Ascending aorta (tissue), 2 donors: ENCODE results near the gene NRXN3. TPM values are rescaled to one million over a fixed set of nuclear protein-coding genes. Genes with fewer than 3 reads are reported as not detected.

Experiments used
- DNase-seq, 2 donors: peaks; one replicate each; pipeline ENCODE4 v3.0.0-alpha.2; 2019; ENCODE audit warnings: low spot score in 2 of 2
- H3K27ac ChIP-seq, 2 donors: fragments of 200-600 bp; sonication (generic); one replicate each; pipeline ENCODE4 v1.5.1; 2016 to 2017; ENCODE audit warnings: mild to moderate bottlenecking in 1 of 2
- H3K27me3 ChIP-seq: fragments of 200-600 bp; sonication (generic); one replicate; pipeline ENCODE4 v1.5.1; 2017
- H3K36me3 ChIP-seq, 2 donors: fragments of 200-600 bp; sonication (generic); one replicate each; pipeline ENCODE4 v1.5.1; 2016
- H3K4me1 ChIP-seq, 2 donors: fragments of 200-600 bp; sonication (generic); one replicate each; pipeline ENCODE4 v1.5.1; 2016 to 2017; ENCODE audit warnings: mild to moderate bottlenecking in 1 of 2
- H3K4me3 ChIP-seq, 2 donors: fragments of 200-600 bp; sonication (generic); one replicate each; pipeline ENCODE4 v1.5.1; 2016 to 2017; ENCODE audit warnings: mild to moderate bottlenecking in 1 of 2
- H3K9me3 ChIP-seq, 2 donors: fragments of 200-600 bp; sonication (generic); one replicate each; pipeline ENCODE4 v1.5.1; 2016
- intact Hi-C: fragments of 100-400 bp; cut with DNase I; formaldehyde crosslinking; loops from one replicate; pipeline ENCODE4 v1.15.1; 2023
- total RNA-seq: library from RNA; depleted of rRNA; stranded (reverse); fragments of >200 nt; gene quantifications from one replicate; pipeline ENCODE4 v1.1.0, GENCODE V29; 2016
- TF ChIP-seq, protein P1 (sequence below), 3 experiments: fragments of 200-600 bp in 2 of 3; fragments of 450-650 bp in 1 of 3; sonication (generic) in 2 of 3; IDR thresholded peaks; one replicate each; pipeline ENCODE4 v1.5.1; 2016 to 2019; ENCODE audit warnings: antibody characterized with exemption in 3 of 3, mild to moderate bottlenecking in 1 of 3, moderate library complexity in 1 of 3

The NRXN3 gene
- total RNA-seq, 1 donor from 2014 or later = 21.0 TPM

DNA sequence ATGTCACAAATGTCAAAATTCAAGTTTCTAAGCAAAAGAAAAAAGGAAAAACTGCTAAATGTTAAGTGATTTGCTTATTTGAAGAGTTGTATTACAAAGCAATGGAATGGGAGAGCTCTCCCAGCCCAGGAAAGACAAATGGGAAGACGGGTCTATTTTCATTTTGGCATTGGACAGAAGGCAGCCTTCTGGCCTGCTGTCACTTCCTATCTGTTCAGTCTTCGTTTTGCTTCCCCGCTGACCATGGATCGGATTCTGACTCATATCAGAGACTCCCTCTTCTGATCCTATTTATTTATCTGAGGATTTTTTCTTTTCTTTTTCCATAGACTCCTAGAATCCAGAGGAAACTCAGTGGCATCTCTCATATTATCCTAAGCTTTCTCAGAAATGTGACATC, 1406.3 kb downstream of the NRXN3 start:
- no peaks in the 10 kb centered on the region for H3K9me3 ChIP-seq
- H3K36me3 ChIP-seq = no peaks in the 10 kb centered on the region
- no peak overlapping the region for H3K27ac ChIP-seq
- TF ChIP-seq, protein P1, sequence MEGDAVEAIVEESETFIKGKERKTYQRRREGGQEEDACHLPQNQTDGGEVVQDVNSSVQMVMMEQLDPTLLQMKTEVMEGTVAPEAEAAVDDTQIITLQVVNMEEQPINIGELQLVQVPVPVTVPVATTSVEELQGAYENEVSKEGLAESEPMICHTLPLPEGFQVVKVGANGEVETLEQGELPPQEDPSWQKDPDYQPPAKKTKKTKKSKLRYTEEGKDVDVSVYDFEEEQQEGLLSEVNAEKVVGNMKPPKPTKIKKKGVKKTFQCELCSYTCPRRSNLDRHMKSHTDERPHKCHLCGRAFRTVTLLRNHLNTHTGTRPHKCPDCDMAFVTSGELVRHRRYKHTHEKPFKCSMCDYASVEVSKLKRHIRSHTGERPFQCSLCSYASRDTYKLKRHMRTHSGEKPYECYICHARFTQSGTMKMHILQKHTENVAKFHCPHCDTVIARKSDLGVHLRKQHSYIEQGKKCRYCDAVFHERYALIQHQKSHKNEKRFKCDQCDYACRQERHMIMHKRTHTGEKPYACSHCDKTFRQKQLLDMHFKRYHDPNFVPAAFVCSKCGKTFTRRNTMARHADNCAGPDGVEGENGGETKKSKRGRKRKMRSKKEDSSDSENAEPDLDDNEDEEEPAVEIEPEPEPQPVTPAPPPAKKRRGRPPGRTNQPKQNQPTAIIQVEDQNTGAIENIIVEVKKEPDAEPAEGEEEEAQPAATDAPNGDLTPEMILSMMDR (IDR thresholded peaks at IDR 0.05) = no peak
- H3K4me1 ChIP-seq = peaks cover 0 to 5% of the 10 kb centered on the region in 2 donors
- no peak overlapping the region for H3K4me3 ChIP-seq
- no peak for DNase-seq
- H3K27me3 ChIP-seq = no peaks in the 10 kb centered on the region
- intact Hi-C loops = no loop called here

DNA sequence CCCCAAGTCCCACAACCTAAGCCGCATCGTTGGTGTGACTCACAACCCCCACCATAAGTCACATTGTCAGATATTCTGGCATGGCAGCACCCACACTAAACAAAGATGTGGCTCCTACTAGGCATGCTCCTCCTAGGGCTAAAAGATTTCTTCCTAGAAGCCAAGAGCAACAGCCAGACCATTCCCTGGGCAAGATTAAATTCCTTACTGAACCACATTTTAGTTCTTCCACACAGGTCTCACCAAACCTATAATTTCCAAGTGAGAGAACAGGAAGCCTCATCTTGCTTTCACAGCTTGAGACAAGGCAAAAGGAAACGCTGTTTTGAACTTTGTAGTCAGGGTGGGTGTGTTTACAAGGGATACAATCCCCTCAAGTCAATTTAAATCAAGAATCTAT, 1408.3 kb downstream of the NRXN3 start:
- intact Hi-C loops = no loop called here
- DNase-seq = no peak
- Histone ChIP-seq H3K4me1 (peaks cover 0 to 5% of the 10 kb centered on the region in 2 donors), H3K27me3 (no peaks in the 10 kb centered on the region), H3K36me3 (no peaks in the 10 kb centered on the region), H3K9me3 (no peaks in the 10 kb centered on the region), H3K4me3 (no peak overlapping the region), H3K27ac (no peak overlapping the region)
- TF ChIP-seq, protein P1 (IDR thresholded peaks at IDR 0.05) = no peak

DNA sequence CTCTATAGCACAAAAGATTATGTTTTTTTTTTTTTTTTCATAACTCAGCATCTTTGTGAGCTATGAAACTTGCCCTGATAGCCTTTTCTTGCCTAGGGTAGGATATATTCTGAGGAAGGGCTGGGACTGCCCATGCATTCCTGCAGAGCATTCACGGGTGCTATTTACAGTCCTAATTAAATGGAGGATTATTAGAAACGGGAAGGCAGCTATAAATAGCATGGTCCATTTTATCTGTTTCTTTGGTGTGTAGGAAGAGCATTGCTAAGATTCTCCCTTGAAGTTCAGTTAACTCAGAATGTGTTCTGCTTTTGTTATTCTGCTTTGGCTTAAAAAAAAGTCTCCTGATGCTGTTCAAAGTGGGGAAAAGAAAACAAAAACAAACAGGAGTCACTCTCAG, 1410.2 kb downstream of the NRXN3 start:
- Histone ChIP-seq H3K27ac (no peak overlapping the region), H3K27me3 (no peaks in the 10 kb centered on the region), H3K4me3 (no peak overlapping the region), H3K9me3 (no peaks in the 10 kb centered on the region), H3K36me3 (no peaks in the 10 kb centered on the region), H3K4me1 (peaks cover 0 to 22% of the 10 kb centered on the region in 2 donors)
- intact Hi-C loops = no loop called here
- no peak for DNase-seq
- TF ChIP-seq, protein P1 (IDR thresholded peaks at IDR 0.05) = no peak

DNA sequence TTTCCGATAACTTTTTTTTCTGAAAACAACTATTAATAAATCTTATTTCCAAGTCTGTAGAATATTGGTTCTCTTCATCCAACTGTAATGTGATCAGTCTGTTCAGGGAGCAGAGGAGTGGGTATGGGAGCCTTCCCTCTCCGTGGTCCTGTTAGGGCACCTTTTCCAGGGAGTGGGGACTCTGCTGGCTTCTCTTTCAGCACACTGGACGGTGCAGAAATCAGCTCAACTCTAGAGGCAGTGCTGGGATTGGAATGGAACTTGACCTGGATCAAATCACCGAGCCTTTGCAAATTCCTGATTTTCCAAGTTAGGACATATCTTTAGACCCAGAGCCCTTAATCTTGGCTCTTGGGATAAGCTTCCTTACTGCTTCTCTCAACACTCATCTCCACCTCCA, 1410.7 kb downstream of the NRXN3 start:
- Histone ChIP-seq H3K9me3 (no peaks in the 10 kb centered on the region), H3K27ac (no peak overlapping the region)

DNA sequence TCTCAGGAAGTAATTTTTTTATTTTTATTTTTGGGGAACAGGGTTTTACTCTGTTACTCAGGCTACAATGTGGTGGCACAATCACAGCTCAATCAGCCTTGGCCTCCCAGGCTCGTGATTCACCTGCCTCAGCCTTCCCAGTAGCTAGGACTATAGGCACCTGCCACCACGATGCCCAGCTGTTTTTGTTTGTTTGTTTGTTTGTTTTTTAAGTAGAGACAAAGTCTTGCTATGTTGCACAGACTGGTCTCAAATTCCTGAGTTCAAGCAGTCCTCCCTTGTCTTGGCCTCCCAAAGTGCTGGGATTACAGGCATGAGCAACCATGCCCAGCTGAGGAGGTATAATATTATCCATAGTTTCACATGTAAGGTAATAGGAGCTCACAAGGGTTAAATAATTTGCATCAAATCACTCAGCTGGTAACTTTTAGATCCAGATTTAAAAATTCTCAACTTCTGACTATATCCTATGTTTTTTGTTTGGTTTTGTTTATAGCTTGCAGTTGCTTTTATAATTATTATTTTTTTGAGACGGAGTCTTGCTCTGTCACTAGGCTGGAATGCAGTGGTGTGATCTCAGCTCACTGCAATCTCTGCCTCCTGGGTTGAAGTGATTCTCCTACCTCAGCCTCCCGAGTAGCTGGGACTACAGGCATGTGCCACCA, 1411.9 kb downstream of the NRXN3 start:
- TF ChIP-seq, protein P1 (IDR thresholded peaks at IDR 0.05) = no peak
- no peaks in the 10 kb centered on the region for H3K27me3 ChIP-seq
- H3K9me3 ChIP-seq = no peaks in the 10 kb centered on the region
- no peaks in the 10 kb centered on the region for H3K36me3 ChIP-seq
- H3K27ac ChIP-seq = no peak overlapping the region
- H3K4me3 ChIP-seq = no peak overlapping the region
- intact Hi-C loops = no loop called here
- DNase-seq = no peak
- peaks cover 0 to 22% of the 10 kb centered on the region in 2 donors for H3K4me1 ChIP-seq

More for the DNA sequence above, 1410.7 kb downstream of the NRXN3 start:
- no peak for DNase-seq
- no peaks in the 10 kb centered on the region for H3K27me3 ChIP-seq
- no peak overlapping the region for H3K4me3 ChIP-seq
- H3K36me3 ChIP-seq = no peaks in the 10 kb centered on the region
- peaks cover 0 to 22% of the 10 kb centered on the region in 2 donors for H3K4me1 ChIP-seq
- intact Hi-C loops = no loop called here
- TF ChIP-seq, protein P1 (IDR thresholded peaks at IDR 0.05) = no peak
